ENCODE measurements around the gene NECAP2.

- TF ChIP-seq CTCF (conservative IDR thresholded peaks at IDR 0.05; ENCODE audit: low read length) = no peak
- no peak for TF ChIP-seq EZH2phosphoT487 (IDR thresholded peaks at IDR 0.05; ENCODE audit: borderline replicate concordance, low read depth, low read length)
Measured at GRCh38 chr1:16406868-16407267, 33.7 kb upstream of the NECAP2 start.

Data from OCI-LY7 (cell line).